GM23338 (cell line): ENCODE data around the gene BIRC6.

Experiments used
- CREB1 ChIP-seq: fragments of 250-450 bp; sonication (Bioruptor Pico); IDR thresholded peaks from 2 replicates; pipeline ENCODE4 v1.5.0; 2020; ENCODE audit warnings: low read depth, mild to moderate bottlenecking, moderate library complexity
- CTCF ChIP-seq, 2 experiments: fragments of 200-600 bp in 1 of 2; sonication (generic) in 1 of 2; conservative IDR thresholded peaks; 2 replicates each; pipeline versions ENCODE4 v1.5.1 to v1.6.1; 2016 to 2017; ENCODE audit warnings: antibody characterized with exemption in 2 of 2, low read depth in 2 of 2, mild to moderate bottlenecking in 2 of 2, moderate library complexity in 1 of 2
- EZH2 ChIP-seq: fragments of 200-600 bp; sonication (generic); IDR thresholded peaks from one replicate; pipeline ENCODE4 v1.8.0; 2017; ENCODE audit warnings: antibody characterized with exemption, mild to moderate bottlenecking, low read depth; ENCODE audit not compliant: unreplicated experiment
- EZH2phosphoT487 ChIP-seq: fragments of 200-600 bp; sonication (generic); IDR thresholded peaks from one replicate; pipeline ENCODE4 v1.8.1; 2018; ENCODE audit warnings: antibody characterized with exemption; ENCODE audit not compliant: unreplicated experiment
- POLR2AphosphoS5 ChIP-seq: IDR thresholded peaks from 2 replicates; pipeline ENCODE4 v1.6.1; 2016; ENCODE audit warnings: antibody characterized with exemption, low read depth
- REST ChIP-seq: IDR thresholded peaks from one replicate; pipeline ENCODE4 v1.6.1; 2018; ENCODE audit warnings: antibody characterized with exemption; ENCODE audit not compliant: unreplicated experiment
- ZNF114 ChIP-seq: fragments of 250-450 bp; sonication (Bioruptor Pico); IDR thresholded peaks from 2 replicates; pipeline ENCODE4 v1.5.0; 2020; ENCODE audit warnings: mild to moderate bottlenecking, moderate library complexity
- ZNF462 ChIP-seq: fragments of 250-450 bp; sonication (Bioruptor Pico); IDR thresholded peaks from 2 replicates; pipeline ENCODE4 v1.5.0; 2020; ENCODE audit warnings: mild to moderate bottlenecking, moderate library complexity

GRCh38 chr2:32647180-32647651, 290.4 kb downstream of the BIRC6 start:
- TF ChIP-seq CTCF (conservative IDR thresholded peaks at IDR 0.05; ENCODE audit: low read depth in 2 of 2) (no peak), REST (no peak), EZH2phosphoT487 (no peak), CREB1 (CRISPR knock-in tag) (no peak), EZH2 (no peak), POLR2AphosphoS5 (no peak), ZNF114 (CRISPR knock-in tag) (no peak), ZNF462 (CRISPR knock-in tag) (no peak)
